Measurements from ENCODE around the gene TTC33. TPM values are rescaled to one million over a fixed set of nuclear protein-coding genes. Genes with fewer than 3 reads are reported as not detected.
"Not testable (repeated sequence)": the region's sequence is repeated elsewhere in the genome, so short reads cannot be mapped to it uniquely, and the experiment has no call there.

TTC33 gene
- polyA plus RNA-seq, 4 donors: 22.0 to 38.8 (median 34.5) TPM

DNA sequence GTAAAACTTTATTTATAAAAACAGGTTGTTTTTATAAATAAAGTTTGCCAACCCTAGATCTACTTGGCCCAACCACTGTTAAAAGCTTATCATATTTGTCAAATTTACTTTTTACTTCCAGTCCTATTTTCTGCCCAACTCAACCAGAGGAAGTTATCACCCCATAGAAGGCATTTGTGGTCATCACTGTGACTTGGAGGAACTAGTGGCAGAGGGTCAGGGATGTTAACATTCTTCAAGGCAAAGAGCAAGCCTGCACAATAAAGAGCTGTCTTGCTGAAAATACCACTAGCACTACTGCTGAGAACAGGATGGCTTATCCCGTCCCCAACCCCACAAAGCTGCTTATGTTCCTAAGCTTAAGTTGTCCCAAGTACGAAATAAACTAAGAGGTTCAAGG, 22.3 kb downstream of the TTC33 start:
- DNase-seq (ENCODE audit: low read depth in 4 of 4, low spot score in 3 of 4): no peak

DNA sequence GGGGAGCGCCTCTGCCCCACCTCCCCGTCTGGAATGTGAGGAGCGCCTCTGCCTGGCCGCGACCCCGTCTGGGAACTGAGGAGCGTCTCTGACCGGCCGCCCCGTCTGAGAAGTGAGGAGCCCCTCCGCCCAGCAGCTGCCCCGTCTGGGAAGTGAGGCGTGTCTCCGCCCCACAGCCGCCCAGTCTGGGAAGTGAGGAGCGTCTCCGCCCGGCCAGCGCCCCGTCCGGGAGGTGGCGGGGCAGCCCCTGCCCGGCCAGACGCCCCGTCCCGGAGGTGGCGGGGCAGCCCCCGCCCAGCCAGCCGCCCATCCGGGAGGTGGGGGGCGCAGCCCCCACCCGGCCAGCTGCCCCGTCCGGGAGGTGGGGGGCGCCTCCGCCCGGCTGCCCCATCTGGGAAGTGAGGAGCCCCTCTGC, 33.3 kb downstream of the TTC33 start:
- not testable (repeated sequence) for DNase-seq (ENCODE audit: low read depth in 4 of 4, low spot score in 3 of 4)

GRCh38 chr5:40720069-40720468, 35.7 kb downstream of the TTC33 start:
- no peak for DNase-seq (ENCODE audit: low read depth in 4 of 4, low spot score in 3 of 4)

- DNase-seq (ENCODE audit: low read depth in 4 of 4, low spot score in 3 of 4): no peak
Observed at GRCh38 chr5:40717281-40717680, 38.5 kb downstream of the TTC33 start.

DNA sequence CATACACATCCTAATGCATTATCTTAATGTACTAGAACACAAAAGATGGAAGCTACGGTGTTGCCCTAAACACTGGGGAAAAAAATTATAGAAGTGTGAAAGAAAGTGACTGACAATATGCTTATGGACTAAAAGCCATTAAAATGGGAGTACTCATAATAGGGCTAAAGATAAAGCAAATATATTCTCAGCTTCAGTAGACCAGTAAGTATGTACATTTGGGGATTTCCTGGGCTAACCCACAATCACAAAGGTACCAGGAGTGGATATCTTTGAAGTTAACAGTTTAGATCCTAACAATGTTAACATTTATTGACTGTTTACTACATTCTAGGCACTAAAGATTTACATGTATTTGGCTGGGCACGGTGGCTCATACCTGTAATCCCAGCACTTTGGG, 39.2 kb downstream of the TTC33 start:
- DNase-seq (ENCODE audit: low read depth in 4 of 4, low spot score in 3 of 4): no peak

DNA sequence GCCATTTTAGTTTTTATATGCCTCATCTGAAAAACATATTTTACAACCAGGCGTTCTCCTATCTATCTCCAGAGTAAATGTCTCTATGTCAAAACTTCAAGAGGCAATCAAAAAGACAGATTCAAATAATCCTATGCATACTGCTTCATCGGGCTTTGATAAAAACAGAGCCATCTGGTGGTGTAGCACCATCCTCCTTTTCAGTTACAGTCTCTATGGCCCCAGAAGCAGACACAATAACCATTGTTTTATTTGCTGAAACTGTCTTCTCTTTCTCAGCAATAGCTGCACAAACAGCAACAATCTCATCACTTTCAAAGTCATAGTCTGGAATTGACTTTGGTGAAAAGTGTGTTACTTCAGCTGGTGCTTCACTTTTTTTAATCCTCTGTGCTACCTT, 39.8 kb downstream of the TTC33 start:
- no peak for DNase-seq (ENCODE audit: low read depth in 4 of 4, low spot score in 3 of 4)

- no peak for DNase-seq (ENCODE audit: low read depth in 4 of 4, low spot score in 3 of 4)
Observed at GRCh38 chr5:40714001-40714400, 41.8 kb downstream of the TTC33 start.

GRCh38 chr5:40710575-40710974, 45.2 kb downstream of the TTC33 start:
- DNase-seq (ENCODE audit: low read depth in 4 of 4, low spot score in 3 of 4): not testable (repeated sequence)

DNA sequence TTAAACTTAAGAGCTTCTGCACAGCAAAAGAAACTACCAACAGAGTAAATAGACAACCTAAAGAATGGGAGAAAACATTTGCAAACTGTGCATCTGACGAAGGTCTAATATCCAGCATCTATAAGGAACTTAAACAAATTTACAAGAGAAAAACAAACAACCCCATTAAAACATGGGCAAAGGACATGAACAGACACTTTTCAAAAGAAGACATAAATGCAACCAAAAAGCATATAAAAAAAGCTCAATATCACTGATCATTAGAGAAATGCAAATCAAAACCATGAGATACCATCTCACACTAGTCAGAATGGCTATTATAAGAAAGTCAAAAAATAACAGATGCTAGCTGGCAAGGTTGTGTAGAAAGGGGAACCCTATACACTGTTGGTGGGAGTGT, 50.3 kb downstream of the TTC33 start:
- not testable (repeated sequence) for DNase-seq (ENCODE audit: low read depth in 4 of 4, low spot score in 3 of 4)

- not testable (repeated sequence) for DNase-seq (ENCODE audit: low read depth in 4 of 4, low spot score in 3 of 4)
Observed at GRCh38 chr5:40702027-40702426, 53.7 kb downstream of the TTC33 start.

GRCh38 chr5:40700116-40700782, 55.5 kb downstream of the TTC33 start:
- no peak for DNase-seq (ENCODE audit: low read depth in 4 of 4, low spot score in 3 of 4)

DNA sequence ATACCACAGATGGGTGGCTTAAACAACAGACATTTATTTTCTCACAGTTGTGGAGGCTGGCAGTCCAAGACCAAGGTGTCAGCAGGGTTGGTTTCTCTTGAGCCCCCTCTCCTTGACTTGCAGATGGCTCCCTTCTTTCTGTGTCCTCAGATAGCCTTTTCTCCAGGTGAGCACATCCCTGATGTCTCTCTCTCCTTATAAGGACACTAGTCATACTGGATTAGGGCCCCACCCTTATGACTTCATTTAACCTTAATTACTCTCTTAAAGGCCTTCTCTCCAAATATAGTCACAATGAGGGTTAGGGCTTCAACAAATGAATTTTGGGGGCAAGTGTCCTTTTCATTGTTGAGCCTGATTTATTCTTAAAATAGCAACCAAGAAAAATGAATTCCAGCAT, 61.3 kb downstream of the TTC33 start:
- no peak for DNase-seq (ENCODE audit: low read depth in 4 of 4, low spot score in 3 of 4)

DNA sequence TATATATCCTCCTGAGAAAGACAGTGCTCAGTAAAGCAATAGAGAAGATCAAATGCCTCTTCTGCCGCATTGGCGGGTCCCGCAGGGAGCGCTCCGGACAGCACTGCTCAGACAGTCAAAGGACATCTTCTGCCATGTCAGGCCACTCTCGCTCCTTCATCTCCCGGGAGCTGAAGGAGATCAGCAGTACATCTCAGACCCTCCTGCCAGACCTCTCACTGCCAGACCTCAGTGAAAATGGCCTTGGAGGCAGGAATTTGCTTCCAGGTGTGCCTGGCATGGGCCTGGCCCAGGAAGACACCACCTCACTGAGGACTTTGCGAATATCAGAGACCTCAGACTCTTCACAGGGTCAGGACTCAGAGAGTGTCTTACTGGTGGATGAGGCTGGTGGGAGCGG, 63.9 kb downstream of the TTC33 start:
- DNase-seq (ENCODE audit: low read depth in 4 of 4, low spot score in 3 of 4): no peak

DNA sequence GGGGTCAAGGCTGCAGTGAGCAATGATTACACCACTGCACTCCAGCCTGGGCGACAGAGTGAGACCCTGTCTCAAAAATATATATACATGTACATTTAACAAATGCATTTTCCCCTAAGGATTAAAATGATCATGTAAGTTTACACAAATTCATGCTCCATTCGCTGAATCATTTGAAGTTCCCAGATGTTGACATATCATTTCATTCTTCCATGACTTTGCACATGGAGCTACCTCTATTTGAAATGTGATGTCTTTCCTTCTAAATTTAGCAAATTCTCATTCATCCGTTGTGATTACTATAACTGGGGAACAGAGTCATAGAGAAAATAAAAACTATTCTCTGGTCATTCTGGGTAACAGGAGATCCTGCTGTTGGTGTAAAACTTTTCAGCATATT, 65.5 kb downstream of the TTC33 start:
- DNase-seq (ENCODE audit: low read depth in 4 of 4, low spot score in 3 of 4): no peak

- DNase-seq (ENCODE audit: low read depth in 4 of 4, low spot score in 3 of 4): no peak
Observed at GRCh38 chr5:40689438-40689837, 66.3 kb downstream of the TTC33 start.

GRCh38 chr5:40688996-40689395, 66.8 kb downstream of the TTC33 start:
- no peak for DNase-seq (ENCODE audit: low read depth in 4 of 4, low spot score in 3 of 4)

DNA sequence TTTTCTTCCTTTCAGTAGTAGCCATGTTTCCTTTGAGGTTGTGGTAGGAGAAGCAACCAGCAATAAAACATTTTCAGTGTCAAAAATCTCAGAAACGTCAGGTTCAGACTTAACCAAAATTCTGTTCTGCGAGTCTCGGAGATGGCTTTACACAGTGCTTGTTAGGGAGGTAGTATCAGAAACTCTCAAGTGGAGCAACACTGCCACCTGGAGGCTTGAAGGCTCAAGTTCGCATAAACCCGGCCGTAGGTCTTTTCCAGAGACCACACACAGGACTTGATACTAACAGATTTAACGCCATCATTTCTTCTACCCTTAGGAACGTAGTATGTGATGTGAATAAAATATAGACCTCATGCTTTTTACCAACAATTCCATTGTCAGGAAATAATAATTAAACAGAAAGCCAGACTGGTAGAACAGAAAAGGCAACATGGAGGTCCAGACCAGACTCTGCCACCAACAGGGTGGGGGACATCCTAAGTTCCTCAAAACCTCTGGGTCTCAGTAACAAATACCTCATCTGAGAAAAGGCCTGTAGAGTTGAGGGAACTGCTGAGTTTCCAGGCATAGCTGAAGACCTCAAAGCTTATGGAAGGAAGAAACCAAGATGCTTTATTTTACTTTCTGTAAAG, 67.5 kb downstream of the TTC33 start:
- peak in 3 of 4 donors; percentile 74 to 78 (median 78) for DNase-seq (ENCODE audit: low read depth in 4 of 4, low spot score in 3 of 4)

DNA sequence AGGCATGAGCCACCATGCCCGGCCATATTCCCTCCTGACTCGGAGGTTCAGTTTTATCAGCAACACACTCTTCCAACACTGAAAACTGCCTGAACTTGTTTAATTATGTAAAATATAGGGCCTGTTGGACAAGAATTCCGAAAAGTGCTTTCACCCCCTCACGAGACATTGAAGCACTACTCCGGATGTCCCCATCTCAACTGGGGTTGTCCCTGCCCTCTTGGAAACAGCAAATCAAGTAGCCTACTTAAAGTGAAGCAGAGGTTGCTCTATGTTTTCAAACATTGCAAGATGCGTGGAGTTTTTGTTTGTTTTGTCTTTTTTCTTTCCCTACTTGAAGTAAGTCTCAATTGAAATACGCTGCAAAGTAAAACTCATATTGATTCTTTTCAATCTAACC, 68.4 kb downstream of the TTC33 start:
- no peak for DNase-seq (ENCODE audit: low read depth in 4 of 4, low spot score in 3 of 4)

DNA sequence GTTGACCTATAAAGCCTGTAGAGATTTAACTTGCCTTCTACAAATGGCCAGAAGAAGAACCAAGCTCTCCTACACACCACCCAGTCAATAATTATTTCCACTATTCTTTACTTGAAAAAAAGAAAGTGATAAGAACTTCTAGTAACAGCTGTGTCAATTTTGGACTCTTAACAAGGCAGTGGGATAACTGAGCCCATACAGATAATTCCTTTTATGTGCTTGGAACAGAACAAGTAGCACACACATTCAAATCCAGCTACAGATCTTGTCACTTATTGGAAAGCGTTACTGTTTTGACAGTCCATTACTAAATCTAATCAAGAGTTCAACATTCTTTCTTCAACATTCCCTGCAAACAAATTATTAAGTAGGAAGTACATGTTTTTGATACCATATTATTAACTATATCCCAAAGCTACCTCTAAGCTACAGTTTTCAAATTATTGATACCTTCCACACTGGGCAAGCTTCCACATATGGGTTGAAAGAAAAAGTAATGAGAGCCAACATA, 69.7 kb downstream of the TTC33 start:
- DNase-seq (ENCODE audit: low read depth in 4 of 4, low spot score in 3 of 4): no peak

DNA sequence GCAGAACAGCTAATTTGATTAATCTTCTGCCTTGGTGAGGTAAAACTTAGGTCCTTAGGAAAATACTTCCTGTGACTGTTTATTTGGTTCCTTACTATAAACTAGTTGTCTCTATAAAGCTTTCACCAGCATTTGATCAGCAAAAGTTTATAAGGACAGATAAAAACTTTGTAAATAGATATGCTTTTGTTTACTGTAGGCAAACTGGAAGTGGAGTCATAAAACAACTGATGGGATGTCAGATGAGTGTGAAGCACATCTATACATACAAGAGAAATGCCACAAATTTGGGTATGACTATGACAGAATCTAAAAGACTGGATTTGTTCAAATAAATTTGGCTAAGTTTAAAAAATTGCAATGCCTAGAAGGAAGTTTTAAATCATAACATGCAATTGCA, 70.6 kb downstream of the TTC33 start:
- DNase-seq (ENCODE audit: low read depth in 4 of 4, low spot score in 3 of 4): no peak

- DNase-seq (ENCODE audit: low read depth in 4 of 4, low spot score in 3 of 4): no peak
Observed at GRCh38 chr5:40683305-40683704, 72.5 kb downstream of the TTC33 start.
